ENCODE data around the gene CSNK2A2.

Gene CSNK2A2

DNA sequence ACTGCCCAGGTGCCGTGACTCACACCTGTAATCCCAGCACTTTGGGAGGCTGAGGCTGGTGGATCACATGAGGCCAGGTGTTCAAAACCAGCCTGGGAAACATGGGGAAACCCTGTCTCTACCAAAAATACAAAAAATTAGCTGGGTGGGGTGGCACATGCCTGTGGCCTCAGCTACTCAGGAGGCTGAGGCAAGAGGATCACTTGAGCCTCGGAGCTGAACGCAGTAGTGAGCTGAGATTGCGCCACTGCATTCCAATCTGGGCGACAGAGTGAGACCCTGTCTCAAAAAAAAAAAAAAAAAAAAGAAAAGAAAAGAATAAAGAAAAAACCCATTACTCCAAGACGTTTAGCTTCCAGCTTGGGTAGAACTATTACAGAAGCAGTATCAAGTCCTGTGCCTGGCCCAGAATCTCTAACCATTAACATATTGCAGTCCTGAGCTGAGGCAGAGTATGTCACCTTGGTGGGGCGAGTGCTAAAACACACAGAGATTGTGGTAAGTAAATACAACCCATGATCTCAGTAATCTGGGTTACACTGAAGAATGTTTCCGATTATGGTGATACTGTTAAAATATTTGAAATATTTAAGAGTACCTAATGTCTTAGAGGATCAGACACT, 45.5 kb downstream of the CSNK2A2 start:
- DNase-seq (ENCODE audit: insufficient read length, low spot score) (no peak), FAIRE-seq (no peak)
- TF ChIP-seq, protein P1, sequence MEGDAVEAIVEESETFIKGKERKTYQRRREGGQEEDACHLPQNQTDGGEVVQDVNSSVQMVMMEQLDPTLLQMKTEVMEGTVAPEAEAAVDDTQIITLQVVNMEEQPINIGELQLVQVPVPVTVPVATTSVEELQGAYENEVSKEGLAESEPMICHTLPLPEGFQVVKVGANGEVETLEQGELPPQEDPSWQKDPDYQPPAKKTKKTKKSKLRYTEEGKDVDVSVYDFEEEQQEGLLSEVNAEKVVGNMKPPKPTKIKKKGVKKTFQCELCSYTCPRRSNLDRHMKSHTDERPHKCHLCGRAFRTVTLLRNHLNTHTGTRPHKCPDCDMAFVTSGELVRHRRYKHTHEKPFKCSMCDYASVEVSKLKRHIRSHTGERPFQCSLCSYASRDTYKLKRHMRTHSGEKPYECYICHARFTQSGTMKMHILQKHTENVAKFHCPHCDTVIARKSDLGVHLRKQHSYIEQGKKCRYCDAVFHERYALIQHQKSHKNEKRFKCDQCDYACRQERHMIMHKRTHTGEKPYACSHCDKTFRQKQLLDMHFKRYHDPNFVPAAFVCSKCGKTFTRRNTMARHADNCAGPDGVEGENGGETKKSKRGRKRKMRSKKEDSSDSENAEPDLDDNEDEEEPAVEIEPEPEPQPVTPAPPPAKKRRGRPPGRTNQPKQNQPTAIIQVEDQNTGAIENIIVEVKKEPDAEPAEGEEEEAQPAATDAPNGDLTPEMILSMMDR (IDR thresholded peaks at IDR 0.05; ENCODE audit: insufficient read depth, missing control alignments), result no peak

DNA sequence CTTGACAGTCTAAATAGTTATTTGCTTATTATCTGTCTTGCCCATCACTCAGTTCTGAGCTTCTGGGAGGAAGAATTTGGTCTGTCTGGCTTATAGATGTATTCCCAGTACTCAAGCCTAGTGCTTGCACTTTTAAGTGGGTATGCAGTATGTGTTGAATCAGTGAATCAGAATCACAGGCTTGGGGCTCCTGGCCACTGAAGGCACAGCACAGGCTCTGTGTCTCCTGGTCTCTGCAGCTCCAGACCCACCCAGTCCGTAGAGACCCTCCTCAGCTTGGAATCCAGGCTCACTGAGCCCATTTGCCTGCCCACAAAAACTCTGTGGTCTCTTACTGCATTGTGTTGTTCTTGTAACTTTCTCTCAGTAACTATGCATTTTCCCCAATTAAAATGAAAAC, 49.4 kb downstream of the CSNK2A2 start:
- TF ChIP-seq, protein P1 (IDR thresholded peaks at IDR 0.05; ENCODE audit: insufficient read depth, missing control alignments), result no peak
- FAIRE-seq, result no peak
- DNase-seq (ENCODE audit: insufficient read length, low spot score), result no peak

DNA sequence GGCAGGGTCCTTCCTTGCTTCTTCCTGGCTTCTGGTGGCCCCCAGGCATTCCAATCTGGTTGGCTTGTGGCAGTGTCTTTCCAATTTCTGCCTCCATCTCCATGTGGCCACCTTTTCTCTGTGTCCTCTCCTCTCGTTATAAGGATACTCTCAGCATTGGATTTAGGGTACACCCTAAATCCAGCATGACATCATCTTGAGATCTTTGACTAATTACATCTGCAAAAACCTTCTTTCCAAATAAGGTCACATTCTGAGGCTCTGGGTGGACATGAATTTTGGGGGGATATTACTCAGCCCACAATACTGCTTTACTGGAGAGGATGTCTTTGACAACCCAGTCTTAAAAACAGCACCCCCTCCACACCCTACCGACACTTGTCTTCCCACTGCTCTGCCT, 49.8 kb downstream of the CSNK2A2 start:
- TF ChIP-seq, protein P1 (IDR thresholded peaks at IDR 0.05; ENCODE audit: insufficient read depth, missing control alignments), result no peak
- DNase-seq (ENCODE audit: insufficient read length, low spot score) (no peak), FAIRE-seq (no peak)

DNA sequence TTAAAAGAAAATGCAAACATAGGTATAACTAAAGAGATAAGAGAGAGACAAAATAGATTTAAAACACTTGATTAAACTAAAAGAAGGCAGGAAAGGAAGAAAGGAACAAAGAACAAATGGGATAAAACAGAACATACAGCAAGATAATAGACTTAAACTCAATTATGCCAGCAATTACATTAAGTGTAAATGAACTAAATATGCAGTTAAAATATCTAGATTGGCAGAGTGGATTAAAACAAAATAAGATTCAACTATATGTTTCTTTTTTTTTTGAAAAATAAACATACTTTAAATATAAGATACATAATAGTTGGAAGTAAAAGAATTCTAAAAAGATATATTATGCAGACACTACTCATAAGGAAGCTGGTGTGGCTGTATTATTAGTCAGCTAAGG, 59.1 kb downstream of the CSNK2A2 start:
- TF ChIP-seq, protein P1 (IDR thresholded peaks at IDR 0.05; ENCODE audit: insufficient read depth, missing control alignments), result no peak
- no peak for DNase-seq (ENCODE audit: insufficient read length, low spot score)
- FAIRE-seq, result no peak

DNA sequence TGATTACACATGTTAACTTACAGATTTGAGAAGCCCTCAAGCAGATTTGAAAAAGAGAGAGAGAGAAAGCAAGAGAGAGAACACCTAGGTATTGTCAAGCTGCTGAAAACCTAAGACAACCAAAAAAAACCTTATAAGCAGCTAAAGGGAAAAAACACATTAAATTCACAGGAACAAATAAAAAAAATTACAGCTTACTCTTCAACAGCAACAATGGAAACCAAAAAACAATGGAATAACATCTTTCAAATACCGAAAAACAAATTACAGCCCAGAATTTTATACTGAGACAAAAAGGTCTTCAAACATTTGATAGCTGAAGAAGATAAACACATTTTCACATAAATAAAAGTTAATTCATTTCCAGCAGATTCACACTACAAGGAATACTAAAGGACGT, 60.3 kb downstream of the CSNK2A2 start:
- TF ChIP-seq, protein P1 (IDR thresholded peaks at IDR 0.05; ENCODE audit: insufficient read depth, missing control alignments), result no peak
- FAIRE-seq (no peak), DNase-seq (ENCODE audit: insufficient read length, low spot score) (no peak)

DNA sequence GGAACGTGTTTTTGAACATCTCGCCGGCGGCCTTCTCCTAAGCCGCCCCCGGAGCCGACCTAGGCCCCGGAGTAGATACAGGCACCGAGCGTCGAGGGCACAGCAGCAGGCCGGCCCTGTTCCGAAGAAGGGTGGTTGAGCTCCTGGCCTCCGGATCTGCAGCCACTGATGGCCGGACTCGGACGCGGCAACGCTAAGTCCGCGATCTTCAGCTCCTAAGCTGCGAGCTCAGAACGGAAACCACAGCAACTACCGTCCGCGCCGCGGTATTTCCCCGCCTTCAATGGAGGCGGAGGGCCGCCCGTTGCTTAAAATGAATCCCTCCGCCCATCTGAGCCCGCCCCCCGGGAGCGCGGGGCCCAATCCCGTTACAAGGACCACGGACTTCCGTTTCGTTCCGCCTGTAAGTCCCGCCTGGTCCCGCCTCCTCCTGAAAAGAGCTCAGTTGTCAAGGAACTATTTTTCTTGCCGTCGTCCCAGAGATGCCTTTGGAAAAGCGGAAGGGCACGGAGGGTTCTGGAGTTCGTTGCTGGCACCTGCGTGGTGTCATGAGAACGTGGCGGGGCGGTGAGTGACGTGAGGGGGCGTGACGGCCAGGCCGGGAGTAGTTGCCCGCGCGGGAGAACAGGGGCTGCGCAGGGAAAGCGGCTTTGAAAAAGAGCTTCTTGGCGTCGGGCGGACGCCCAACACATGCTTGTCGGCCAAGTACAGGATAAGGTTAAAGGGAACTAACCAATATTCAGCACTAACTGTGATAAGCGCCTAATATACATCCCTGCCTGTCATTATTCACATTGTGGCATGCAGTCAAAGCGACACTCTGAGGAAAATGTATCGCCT, 68.6 kb downstream of the CSNK2A2 start, which contains the start of gene CFAP20:
Gene CFAP20, minus strand, starts transcription at position 285 of the 840 bp plus-strand sequence. Its CDS starts 266 bp downstream, at position 19.
- DNase-seq (ENCODE audit: insufficient read length, low spot score) (peak; percentile 17), FAIRE-seq (no peak)
- TF ChIP-seq, protein P1 (IDR thresholded peaks at IDR 0.05; ENCODE audit: insufficient read depth, missing control alignments), result no peak

DNA sequence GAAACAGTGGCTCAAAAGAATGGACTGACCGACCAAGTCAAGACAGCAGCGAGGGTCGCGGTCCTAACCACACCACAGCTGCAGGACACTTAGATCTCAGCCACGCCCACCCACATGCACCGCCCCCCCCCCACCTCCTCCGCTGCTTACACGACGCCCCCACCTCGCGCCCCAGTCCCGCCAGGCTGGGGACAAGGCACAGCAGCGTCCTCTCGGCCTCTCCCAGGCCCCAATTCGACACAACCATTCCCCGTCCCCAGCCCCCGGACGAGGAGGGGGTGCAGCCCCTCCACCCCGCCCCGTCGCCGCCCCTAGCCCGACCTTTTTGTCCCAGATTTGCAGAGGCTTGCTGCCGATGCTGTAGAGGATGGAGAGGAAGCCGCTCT, 69.2 kb downstream of the CSNK2A2 start:
- TF ChIP-seq, protein P1 (IDR thresholded peaks at IDR 0.05; ENCODE audit: insufficient read depth, missing control alignments), result no peak
- DNase-seq (ENCODE audit: insufficient read length, low spot score) (no peak), FAIRE-seq (no peak)

Data from D721Med (cell line).